ENCODE data around the gene CIITA.
A peak's percentile ranks its signal among the peaks of the same experiment; 100 is the strongest.

GRCh38 chr16:10895053-10895946, 18.3 kb downstream of the CIITA start:
- TF ChIP-seq CTCF (IDR thresholded peaks at IDR 0.05; ENCODE audit: insufficient read depth, low read length) = no peak
- no peak for TF ChIP-seq POLR2AphosphoS5 (IDR thresholded peaks at IDR 0.05; ENCODE audit: low read depth)
- peak; percentile 97 for TF ChIP-seq REST (IDR thresholded peaks at IDR 0.05; ENCODE audit: insufficient replicate concordance, low read depth)
- no peak for TF ChIP-seq GABPA (IDR thresholded peaks at IDR 0.05; ENCODE audit: low read depth)
- TF ChIP-seq SPI1 (IDR thresholded peaks at IDR 0.05; ENCODE audit: borderline replicate concordance, low read depth) = no peak
